Skeletal muscle cell (primary cell): Measurements from ENCODE around the gene ZNF148.
A peak's percentile ranks its signal among the peaks of the same experiment; 100 is the strongest.

Experiments
- DNase-seq: peaks from one replicate; pipeline ENCODE4 v3.0.0-alpha.2; 2010; ENCODE audit warnings: low read depth
- H3K4me3 ChIP-seq: 2 replicates; pipeline ENCODE4 v1.5.1; 2011; ENCODE audit warnings: low read depth, mild to moderate bottlenecking, control low read depth, low read length, moderate library complexity

The ZNF148 gene

DNA sequence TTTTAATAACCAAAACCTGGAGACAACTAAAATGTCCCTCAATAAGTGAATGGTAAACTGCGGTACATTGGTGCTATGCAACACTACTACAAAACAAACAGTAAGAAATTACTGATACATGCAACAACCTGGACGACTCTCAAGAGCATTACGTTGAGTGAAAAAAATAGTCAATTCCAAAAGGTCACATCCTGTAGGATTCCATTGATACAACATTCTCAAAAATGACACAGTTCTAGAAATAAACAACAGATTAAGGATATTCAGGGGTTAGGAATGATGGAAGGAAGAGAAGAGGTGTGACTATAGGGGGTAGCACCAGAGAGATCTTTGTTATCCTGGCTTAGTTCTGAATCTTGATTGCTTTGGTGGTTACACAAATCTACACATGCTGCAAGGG is 72.2 kb downstream of the ZNF148 start:
- no peak for DNase-seq
- no peak overlapping the region for H3K4me3 ChIP-seq

DNA sequence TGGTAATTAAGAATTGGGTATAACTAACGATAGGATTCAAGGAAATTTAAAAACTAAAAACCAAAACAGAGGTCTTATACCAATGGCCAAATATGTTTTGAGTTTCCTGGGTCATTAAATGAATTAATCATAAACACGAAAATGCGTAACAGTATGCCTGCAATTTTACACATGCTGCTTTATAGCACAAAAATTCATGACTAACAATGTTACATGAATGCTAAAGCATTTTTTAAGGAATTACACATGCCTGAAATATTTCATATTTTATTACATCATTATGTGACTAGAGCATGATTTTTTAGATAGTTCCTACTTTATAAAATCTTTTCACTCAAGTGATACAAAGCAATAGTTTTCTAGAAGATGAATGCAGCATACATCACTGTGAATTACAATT is 74.7 kb downstream of the ZNF148 start:
- DNase-seq = peak; percentile 14

DNA sequence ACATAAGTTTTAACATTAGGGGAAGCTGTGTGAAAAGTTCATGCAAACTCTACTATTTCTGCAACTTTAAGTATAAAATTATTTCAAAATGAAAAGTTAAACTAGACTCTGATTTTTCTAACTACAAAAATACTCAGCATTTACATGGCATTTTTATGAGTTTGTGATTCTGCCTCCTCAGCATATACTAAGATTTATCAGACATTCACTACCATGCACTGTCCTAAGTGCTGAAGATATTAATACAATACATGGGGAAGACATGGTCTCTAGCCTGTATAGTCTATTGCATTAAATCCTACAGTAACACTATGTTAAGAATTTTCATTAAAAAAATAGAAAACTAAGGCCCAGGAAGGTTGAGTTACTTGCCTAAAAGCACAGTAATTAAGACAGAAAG is 80.7 kb downstream of the ZNF148 start:
- DNase-seq = no peak
- no peak overlapping the region for H3K4me3 ChIP-seq

More for the DNA sequence above, 74.7 kb downstream of the ZNF148 start:
- H3K4me3 ChIP-seq = no peak overlapping the region

DNA sequence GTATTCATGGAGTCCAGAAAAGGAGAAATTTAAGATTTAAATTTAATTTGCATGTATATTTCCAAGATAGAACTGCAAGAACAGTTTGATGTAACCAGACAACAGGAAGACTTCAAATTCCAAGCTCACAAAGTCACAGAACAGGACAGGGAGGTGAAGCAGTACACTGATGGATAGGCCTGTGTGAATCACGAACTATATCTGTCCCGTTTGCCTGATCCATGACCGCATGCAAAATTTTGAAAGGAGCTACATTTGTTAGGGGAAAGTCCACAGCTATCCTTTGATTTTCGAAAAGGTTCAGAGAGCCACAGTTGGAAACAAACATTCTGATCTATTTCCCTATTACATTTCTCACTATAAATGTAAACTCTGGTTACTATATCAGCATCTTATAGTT is 83.1 kb downstream of the ZNF148 start:
- no peak overlapping the region for H3K4me3 ChIP-seq
- no peak for DNase-seq

DNA sequence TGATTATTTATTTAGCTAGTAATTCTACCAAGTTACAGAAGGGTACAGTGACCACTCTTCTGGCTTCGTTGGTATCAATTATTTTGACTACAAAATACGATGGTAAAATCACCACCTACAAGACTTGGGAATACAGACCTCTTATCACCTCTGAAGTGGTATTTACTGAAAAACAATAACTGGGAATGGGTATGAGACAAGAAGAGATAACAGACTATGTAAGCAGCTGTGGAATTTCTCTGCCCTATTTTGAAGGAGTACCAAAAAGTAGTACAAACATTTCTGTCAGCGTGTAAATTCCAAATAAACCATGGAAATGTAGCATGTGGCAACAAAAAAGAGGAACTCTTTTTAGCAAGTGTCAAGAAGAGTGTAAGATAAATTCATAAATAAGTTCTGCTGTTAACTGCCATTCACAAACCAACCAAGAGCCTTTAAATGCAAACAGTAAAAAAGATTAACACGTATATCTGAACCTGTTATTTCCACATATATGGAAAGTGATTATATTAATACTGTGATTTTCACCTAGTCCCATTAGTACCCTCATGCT is 85.6 kb downstream of the ZNF148 start:
- no peak overlapping the region for H3K4me3 ChIP-seq
- DNase-seq = no peak

DNA sequence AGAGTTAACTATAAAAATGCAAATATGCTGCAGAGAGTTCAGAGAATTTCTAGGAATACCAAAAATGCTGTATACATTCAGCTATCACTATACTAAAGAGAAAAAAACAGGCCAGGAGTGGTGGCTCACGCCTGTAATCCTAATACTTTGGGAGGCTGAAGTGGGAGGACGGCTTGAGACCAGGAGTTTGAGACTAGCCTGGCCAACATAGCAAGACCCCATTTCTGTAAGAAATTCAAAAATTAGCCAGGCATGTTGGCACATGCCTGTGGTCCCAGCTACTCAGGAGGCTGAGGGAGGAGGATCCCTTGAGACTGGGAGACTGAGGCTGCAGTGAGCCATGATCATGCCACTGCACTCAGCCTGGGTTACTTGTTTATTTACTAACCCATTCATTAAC is 87.9 kb downstream of the ZNF148 start:
- H3K4me3 ChIP-seq = no peak overlapping the region
- DNase-seq = no peak

DNA sequence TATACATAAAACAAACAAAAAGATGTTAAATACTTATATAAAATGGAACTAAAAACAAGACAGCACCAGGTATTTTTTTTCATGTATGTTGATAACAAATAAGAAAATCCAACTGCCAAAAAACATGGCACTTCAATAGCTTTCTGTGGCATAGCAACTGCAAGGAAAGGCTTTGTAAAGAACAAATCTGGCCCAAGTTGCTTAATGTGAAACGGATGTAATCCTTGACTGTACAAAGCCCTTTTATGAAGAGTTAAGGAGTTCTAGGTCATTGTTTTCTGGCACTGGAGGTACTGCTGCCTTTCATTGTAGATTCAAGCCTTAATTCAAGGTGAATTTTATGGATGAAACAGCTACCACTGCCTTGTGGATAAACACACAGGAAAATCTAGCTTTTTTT is 93.7 kb downstream of the ZNF148 start:
- H3K4me3 ChIP-seq = no peak overlapping the region
- DNase-seq = no peak

DNA sequence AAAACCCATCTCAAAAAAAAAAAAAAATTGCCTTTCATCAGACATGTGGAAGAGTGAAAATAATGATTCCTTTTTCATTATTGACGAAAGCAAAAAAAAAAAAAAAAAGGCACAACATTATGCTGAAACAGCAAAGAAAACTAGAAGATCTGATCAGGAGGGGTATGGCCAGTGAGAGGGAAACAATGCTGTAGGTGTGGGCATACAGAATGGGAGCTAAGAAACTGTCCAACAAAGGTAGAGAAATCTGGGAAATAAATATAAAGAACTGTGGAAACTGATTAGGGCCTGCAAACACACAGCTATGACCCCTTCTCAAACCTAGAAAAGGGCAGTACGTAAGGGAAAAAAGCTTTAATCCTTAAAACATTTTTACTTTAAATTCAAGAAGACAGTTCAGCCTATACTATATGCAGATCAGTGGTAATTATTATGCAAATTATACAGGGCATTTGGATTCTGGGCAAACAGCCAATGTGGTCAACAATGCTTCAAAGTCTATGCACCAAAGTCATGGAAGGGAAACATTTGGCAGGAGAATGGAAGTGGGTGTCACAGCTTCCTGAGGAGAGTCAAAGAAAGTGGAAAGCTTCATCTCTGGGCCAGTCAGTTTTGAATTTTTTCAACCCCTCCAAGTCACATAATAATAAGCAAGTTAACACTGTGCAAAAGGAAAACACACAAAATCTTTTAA is 94.3 kb downstream of the ZNF148 start:
- DNase-seq = peak; percentile 2
- no peak overlapping the region for H3K4me3 ChIP-seq

DNA sequence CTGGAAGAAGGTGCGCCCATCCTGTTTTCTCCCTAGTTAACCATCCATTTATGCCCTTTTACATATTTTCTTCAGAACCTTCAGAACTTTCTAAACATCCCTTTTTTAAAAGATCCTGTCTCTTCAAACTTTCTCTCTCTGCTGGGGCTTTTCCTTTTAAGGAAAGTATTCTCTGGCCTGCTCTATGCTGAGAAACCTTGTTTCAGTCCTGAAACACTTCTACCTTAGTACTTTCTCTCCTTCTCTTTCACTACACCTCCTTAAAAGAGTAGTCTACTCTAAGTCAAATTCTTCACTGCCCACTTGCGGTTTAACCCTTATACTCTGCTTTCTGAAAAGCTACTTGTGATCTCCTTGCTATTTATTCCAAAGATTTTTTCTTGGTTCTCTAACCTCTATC is 97.0 kb downstream of the ZNF148 start:
- no peak overlapping the region for H3K4me3 ChIP-seq
- DNase-seq = no peak

DNA sequence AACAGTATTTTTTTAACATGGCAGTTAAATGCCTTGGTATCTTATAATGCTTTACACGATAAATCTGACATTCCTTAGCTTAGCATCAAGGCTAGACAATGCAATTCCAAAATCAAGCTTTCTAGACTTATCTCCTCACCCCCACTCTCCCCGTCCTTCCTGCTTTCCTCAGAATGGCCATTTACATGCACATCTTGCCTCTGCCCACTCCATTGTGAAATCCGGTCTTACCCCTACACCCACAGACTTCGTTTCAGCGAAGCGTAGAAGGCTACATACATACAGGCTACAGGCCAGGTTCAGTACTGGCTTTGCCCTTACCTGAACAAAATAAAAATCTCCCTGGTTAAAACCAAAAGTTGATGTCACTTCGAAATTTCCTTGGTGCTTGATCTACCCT is 104.0 kb downstream of the ZNF148 start:
- no peak overlapping the region for H3K4me3 ChIP-seq
- no peak for DNase-seq

DNA sequence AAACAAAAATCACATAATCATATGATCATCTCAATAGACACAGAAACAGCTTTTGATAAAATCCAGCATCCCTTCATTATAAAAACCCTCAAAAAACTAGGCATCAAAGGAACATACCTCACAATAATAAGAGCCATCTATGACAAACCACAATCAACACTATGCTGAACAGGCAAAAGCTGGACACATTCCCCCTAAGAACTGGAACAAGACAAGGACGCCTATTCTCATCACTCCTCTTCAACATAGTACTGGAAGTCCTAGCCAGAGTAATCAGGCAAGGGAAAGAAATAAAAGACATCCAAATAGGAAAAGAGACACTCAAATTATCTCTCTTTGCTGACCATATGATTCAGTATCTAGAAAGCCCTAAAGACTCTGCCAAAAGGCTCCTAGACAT is 107.7 kb downstream of the ZNF148 start:
- DNase-seq = no peak
- H3K4me3 ChIP-seq = no peak overlapping the region

DNA sequence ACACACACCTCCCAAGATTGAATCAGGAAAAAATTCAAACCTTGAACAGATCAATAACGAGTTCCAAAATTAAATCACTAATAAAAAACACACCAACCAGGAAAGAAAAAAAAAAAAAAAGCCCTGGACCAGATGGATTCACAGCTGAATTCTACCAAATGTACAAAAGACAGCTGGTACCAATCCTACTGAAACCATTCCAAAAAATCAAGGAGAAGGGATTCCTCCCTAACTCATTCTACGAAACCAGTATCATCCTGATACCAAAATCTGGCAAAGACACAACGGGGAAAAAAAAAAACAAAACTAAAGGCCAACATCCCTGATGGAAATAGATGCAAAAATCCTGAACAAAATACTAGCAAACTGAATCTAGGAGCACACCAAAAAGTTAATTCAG is 108.2 kb downstream of the ZNF148 start:
- no peak overlapping the region for H3K4me3 ChIP-seq
- DNase-seq = no peak

DNA sequence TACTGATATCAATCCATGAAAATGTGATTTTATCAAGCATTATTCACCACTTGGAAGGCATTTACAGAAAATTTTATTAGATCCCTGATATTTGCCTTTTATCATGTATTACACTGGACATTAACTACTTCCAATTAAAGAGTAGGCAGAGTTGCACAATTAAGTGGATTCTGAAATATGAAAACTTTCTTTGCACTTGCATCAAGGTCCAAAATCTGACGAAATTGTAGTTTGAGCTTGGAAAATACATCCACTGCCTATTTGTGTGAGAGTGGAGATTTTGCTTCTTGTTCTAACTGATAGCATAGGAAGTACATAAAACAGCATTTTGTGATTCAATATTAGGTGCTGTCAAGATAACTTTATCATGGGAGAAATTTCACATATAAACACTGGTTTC is 113.0 kb downstream of the ZNF148 start:
- no peak overlapping the region for H3K4me3 ChIP-seq
- no peak for DNase-seq

DNA sequence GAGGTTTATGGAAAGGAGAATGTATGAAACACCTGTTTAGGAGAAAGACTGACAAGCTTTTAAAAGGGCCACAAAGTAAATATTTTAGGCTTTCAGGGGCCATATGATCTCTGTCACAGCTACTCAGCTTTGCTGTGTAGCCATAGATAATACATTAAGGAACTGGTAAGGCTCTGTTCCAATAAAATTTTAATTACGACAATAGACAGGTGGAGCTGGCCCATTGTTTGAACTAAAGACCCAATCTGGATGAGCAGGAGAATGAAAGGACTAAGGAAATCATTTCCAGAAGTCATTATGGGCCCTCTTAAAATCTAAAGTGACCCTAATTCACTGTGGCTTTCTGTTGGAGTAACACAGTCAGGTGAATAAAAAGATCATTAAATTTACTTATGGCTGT is 114.1 kb downstream of the ZNF148 start:
- no peak for DNase-seq
- H3K4me3 ChIP-seq = no peak overlapping the region

DNA sequence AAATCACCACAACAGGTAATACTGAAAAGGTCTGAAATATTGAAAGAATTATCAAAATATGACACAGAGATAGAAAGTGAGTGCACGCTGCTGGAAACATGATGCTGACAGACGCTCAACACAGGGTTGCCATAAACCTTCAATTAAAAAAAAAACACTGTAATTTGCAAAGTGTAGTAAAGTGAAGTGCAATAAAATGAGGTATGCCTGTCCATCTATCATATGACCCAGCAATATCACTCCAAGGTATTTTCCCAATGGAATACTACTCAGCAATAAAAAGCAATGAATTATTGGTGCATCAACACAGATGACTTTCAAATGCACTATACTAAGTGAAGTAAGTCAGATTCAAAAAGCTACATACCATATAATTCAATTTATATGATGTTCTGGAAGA is 115.0 kb downstream of the ZNF148 start:
- H3K4me3 ChIP-seq = no peak overlapping the region
- DNase-seq = no peak

DNA sequence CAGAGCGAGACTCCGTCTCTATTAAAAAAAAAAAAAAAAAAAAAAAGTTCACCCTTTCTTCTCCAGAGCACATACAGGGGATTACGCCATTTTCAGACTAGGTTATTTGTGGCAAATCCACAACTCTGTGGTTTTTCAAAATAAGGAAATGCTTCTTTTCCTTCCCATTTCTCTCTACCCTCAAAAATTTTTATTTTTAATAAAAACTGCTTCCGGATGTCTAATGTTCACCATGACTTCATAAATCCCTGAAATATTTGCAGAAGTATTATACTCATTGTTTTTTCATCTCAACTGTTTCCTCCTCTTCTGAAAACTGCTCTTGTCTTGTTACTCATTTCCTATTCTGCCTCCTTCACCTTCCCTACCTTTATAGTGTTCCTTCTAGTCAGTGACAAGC is 117.6 kb downstream of the ZNF148 start:
- H3K4me3 ChIP-seq = no peak overlapping the region
- no peak for DNase-seq

DNA sequence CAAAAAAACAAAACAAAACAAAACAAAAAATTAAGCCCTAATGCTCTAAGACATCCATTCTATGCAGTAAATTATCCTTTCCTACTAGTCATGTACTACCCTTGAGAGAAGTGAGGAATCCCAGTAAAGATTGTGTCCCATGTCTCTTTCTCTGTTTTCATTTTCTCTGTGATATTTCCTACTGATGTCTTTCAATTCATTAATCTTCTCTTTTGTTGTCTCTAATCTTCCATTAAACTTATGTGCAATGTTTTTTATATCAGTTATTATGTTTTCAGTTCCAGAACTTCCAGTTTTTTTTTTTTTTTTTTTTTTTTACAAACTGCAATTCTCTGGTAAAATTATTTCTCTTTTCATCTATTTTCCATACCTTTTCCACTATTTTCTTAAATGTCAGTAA is 118.5 kb downstream of the ZNF148 start:
- H3K4me3 ChIP-seq = no peak overlapping the region

DNA sequence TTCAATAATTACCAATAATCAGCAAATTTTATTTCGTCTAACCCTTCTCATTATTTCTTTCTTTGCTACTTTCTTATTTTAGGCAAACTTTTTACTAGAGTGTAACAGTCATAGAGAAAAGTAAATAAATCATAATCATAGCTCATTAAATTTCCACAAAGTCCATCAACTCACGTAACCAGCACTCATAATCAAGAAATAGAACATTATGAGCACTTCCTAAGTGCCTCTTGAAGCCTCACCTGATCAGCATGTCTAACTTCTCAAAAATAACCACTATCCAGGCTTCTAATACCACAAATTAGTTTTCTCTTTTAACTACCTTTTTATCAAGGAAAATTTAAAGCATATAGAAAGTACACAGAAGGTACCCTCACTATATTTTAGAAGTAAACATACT is 124.2 kb downstream of the ZNF148 start:
- no peak for DNase-seq
- H3K4me3 ChIP-seq = no peak overlapping the region

More for the DNA sequence above, 118.5 kb downstream of the ZNF148 start:
- DNase-seq = no peak

DNA sequence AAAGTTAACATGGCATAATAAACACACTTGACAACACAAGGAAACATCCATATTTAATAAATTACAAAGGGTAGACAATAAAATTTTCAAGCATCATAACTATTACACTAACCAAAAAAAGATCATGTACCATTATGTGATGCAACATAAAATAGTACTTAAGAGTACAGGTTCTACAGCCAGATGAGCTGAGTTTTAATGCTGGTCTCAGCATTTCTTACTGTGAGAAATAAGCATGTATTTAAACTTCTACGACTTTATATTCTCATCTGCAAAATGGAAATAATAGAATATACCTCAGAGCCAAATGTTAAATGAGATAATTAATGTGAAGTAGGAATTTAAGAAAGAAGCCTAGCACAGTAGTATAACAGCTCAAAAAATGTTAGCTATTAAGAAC is 128.9 kb downstream of the ZNF148 start:
- H3K4me3 ChIP-seq = no peak overlapping the region
- DNase-seq = no peak

DNA sequence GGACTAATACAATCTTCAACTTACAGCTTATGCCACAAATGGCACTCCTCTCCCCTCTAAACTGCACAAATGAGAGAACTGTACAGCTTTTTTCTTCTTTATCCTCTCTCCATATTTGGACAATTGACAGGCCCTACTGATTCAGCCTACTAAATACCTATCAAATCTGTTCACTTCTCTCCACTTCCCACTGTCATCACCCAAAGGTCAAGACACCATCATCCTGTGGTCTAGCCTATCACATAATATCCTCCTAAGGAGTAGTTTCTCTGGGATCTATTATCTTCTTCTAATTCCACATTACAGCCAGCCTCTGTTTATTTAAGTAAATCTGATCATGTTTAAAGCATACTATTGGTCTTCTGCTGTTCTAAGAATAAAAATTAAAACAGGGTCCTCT is 129.6 kb downstream of the ZNF148 start:
- peak; percentile 19 for DNase-seq
- H3K4me3 ChIP-seq = no peak overlapping the region

DNA sequence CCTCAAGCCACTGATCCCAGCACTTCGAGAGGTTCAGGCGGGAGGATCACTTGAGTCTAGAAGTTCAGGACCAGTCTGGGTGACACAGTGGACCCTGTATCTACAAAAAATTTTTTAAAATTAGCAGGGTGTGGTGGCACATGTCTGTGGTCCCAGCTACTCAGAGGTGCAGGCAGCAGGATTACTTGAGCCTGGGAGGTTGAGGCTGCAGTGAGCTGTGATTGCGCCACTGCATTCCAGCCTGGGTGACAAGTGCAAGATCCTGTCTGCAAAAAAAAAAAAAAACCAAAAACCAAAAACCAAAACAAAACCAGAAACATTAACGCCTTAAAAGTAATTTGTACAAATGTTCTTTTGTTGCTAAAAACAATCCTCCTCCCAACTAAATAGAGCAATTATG is 134.6 kb downstream of the ZNF148 start:
- H3K4me3 ChIP-seq = no peak overlapping the region
- DNase-seq = no peak

DNA sequence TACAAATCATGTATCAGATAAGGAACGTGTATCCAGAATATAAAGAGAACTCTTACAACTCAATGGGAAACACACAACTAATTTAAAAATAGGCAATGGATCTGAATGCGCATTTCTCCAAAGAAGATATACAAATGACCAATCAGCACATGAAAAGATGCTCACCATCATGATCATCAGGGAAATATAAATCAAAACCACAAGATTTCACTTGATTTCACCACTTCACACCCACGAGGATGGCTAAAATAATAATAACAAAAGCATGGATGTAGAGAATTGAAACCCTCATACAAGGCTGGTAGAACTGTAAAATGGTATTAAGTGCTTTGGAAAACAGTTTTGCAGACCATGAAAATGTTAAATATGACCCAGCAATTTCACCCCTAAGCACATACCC is 135.9 kb downstream of the ZNF148 start:
- DNase-seq = no peak
- H3K4me3 ChIP-seq = no peak overlapping the region
